BE2C (cell line): ENCODE measurements around the gene ACOT11.

Experiments
- DNase-seq: peaks from one replicate; pipeline ENCODE4 v3.0.0-alpha.2; 2020
- H3K27me3 ChIP-seq: fragments of 250-450 bp; sonication (Bioruptor Pico); 2 replicates; pipeline ENCODE4 v1.5.1; 2020; ENCODE audit warnings: mild to moderate bottlenecking
- H3K36me3 ChIP-seq: fragments of 250-450 bp; sonication (Bioruptor Pico); 2 replicates; pipeline ENCODE4 v1.5.1; 2020; ENCODE audit warnings: mild to moderate bottlenecking
- H3K4me1 ChIP-seq: fragments of 250-450 bp; sonication (Bioruptor Pico); 2 replicates; pipeline ENCODE4 v1.5.1; 2020
- H3K4me3 ChIP-seq: 2 replicates; pipeline ENCODE4 v1.5.1; 2011; ENCODE audit warnings: low read depth, low read length
- H3K9me3 ChIP-seq: fragments of 250-450 bp; sonication (Bioruptor Pico); 2 replicates; pipeline ENCODE4 v1.5.1; 2020
- TF ChIP-seq, protein P1 (sequence below): IDR thresholded peaks from 2 replicates; pipeline ENCODE4 v1.5.1; 2012; ENCODE audit warnings: mild to moderate bottlenecking, low read depth, low read length

The ACOT11 gene

GRCh38 chr1:54565113-54565501, 17.1 kb downstream of the ACOT11 start:
- TF ChIP-seq, protein P1, sequence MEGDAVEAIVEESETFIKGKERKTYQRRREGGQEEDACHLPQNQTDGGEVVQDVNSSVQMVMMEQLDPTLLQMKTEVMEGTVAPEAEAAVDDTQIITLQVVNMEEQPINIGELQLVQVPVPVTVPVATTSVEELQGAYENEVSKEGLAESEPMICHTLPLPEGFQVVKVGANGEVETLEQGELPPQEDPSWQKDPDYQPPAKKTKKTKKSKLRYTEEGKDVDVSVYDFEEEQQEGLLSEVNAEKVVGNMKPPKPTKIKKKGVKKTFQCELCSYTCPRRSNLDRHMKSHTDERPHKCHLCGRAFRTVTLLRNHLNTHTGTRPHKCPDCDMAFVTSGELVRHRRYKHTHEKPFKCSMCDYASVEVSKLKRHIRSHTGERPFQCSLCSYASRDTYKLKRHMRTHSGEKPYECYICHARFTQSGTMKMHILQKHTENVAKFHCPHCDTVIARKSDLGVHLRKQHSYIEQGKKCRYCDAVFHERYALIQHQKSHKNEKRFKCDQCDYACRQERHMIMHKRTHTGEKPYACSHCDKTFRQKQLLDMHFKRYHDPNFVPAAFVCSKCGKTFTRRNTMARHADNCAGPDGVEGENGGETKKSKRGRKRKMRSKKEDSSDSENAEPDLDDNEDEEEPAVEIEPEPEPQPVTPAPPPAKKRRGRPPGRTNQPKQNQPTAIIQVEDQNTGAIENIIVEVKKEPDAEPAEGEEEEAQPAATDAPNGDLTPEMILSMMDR, result no peak
- Histone ChIP-seq H3K4me3 (no peak overlapping the region), H3K27me3 (no peaks in the 10 kb centered on the region), H3K36me3 (no peaks in the 10 kb centered on the region), H3K9me3 (no peaks in the 10 kb centered on the region), H3K4me1 (no peaks in the 10 kb centered on the region)
- no peak for DNase-seq

GRCh38 chr1:54566438-54567141, 18.6 kb downstream of the ACOT11 start:
- Histone ChIP-seq H3K27me3 (no peaks in the 10 kb centered on the region), H3K36me3 (no peaks in the 10 kb centered on the region), H3K4me3 (no peak overlapping the region), H3K4me1 (no peaks in the 10 kb centered on the region), H3K9me3 (no peaks in the 10 kb centered on the region)
- TF ChIP-seq, protein P1, result no peak
- no peak for DNase-seq

GRCh38 chr1:54567961-54568360, 19.9 kb downstream of the ACOT11 start:
- no peaks in the 10 kb centered on the region for H3K4me1 ChIP-seq

GRCh38 chr1:54569339-54569738, 21.3 kb downstream of the ACOT11 start:
- Histone ChIP-seq H3K4me3 (no peak overlapping the region), H3K36me3 (no peaks in the 10 kb centered on the region), H3K4me1 (no peaks in the 10 kb centered on the region), H3K9me3 (no peaks in the 10 kb centered on the region), H3K27me3 (no peaks in the 10 kb centered on the region)
- DNase-seq, result no peak
- TF ChIP-seq, protein P1, result no peak

More at GRCh38 chr1:54567961-54568360, 19.9 kb downstream of the ACOT11 start:
- Histone ChIP-seq H3K4me3 (no peak overlapping the region), H3K27me3 (no peaks in the 10 kb centered on the region), H3K9me3 (no peaks in the 10 kb centered on the region), H3K36me3 (no peaks in the 10 kb centered on the region)
- TF ChIP-seq, protein P1, result no peak
- DNase-seq, result no peak

GRCh38 chr1:54570161-54570560, 22.1 kb downstream of the ACOT11 start:
- no peaks in the 10 kb centered on the region for H3K27me3 ChIP-seq
- no peaks in the 10 kb centered on the region for H3K4me1 ChIP-seq
- no peaks in the 10 kb centered on the region for H3K9me3 ChIP-seq
- TF ChIP-seq, protein P1, result no peak
- H3K4me3 ChIP-seq, result no peak overlapping the region
- no peak for DNase-seq
- no peaks in the 10 kb centered on the region for H3K36me3 ChIP-seq

GRCh38 chr1:54571326-54571725, 23.3 kb downstream of the ACOT11 start:
- H3K36me3 ChIP-seq, result no peaks in the 10 kb centered on the region
- no peaks in the 10 kb centered on the region for H3K9me3 ChIP-seq
- DNase-seq, result no peak
- H3K4me3 ChIP-seq, result no peak overlapping the region
- H3K27me3 ChIP-seq, result no peaks in the 10 kb centered on the region
- TF ChIP-seq, protein P1, result no peak
- H3K4me1 ChIP-seq, result no peaks in the 10 kb centered on the region
